IMR-90 (cell line): ENCODE data around the gene CAPZA2. TPM values are rescaled to one million over a fixed set of nuclear protein-coding genes. Genes with fewer than 3 reads are reported as not detected.

ENCODE experiments used
- ATAC-seq: fragments of 200-7000 bp; cut with Tn5 transposase; 2 replicates; pipeline ENCODE4 v1.9.1; 2020; ENCODE audit warnings: low read depth, mild to moderate bottlenecking, moderate library complexity
- BruUV-seq: library from RNA; stranded (reverse); fragments of 400-500 nt; replicated peaks from 2 replicates; lab custom pipeline; 2021; lab: Mats Ljungman, UMichigan
- CTCF ChIA-PET: fragments of 300-600 bp; formaldehyde crosslinking; extraction: SDS; loops from one replicate; lab custom pipeline; 2021; ENCODE audit warnings: antibody characterized with exemption; lab: Yijun Ruan, JAX
- POLR2A ChIA-PET: fragments of 300-600 bp; sonication (Branson Sonifier 250); formaldehyde crosslinking; loops from one replicate; lab custom pipeline; 2022; ENCODE audit warnings: antibody characterized with exemption; ENCODE audit not compliant: unreplicated experiment; lab: Charles Lee
- DNase-seq: peaks from one replicate; pipeline ENCODE4 v3.0.0; 2013
- H2AFZ ChIP-seq: replicated peaks from 2 replicates; pipeline ENCODE3; 2013; ENCODE audit warnings: low read length, mild to moderate bottlenecking; ENCODE audit not compliant: poor library complexity
- H2AK5ac ChIP-seq: 2 replicates; pipeline ENCODE4 v1.6.1; 2013; ENCODE audit warnings: low read depth, low read length, inconsistent platforms
- H2AK9ac ChIP-seq: replicated peaks from 2 replicates; pipeline ENCODE3; 2013; ENCODE audit warnings: mild to moderate bottlenecking, low read depth, low read length, moderate library complexity; ENCODE audit not compliant: poor library complexity
- H2BK120ac ChIP-seq: 2 replicates; pipeline ENCODE4 v1.6.1; 2013; ENCODE audit warnings: low read depth, low read length, inconsistent platforms
- H2BK15ac ChIP-seq: 3 replicates; pipeline ENCODE4 v1.6.1; 2013; ENCODE audit warnings: low read depth, low read length, inconsistent platforms
- H2BK20ac ChIP-seq: 2 replicates; pipeline ENCODE4 v1.6.1; 2013; ENCODE audit warnings: low read depth, mild to moderate bottlenecking, inconsistent platforms, low read length, moderate library complexity
- H2BK5ac ChIP-seq: 2 replicates; pipeline ENCODE4 v1.6.1; 2013; ENCODE audit warnings: mild to moderate bottlenecking, low read depth, low read length, inconsistent platforms; ENCODE audit not compliant: poor library complexity, severe bottlenecking
- H3K14ac ChIP-seq: replicated peaks from 2 replicates; pipeline ENCODE4 v1.6.1; 2013; ENCODE audit warnings: low read depth, low read length, inconsistent platforms
- H3K18ac ChIP-seq: 2 replicates; pipeline ENCODE4 v1.6.1; 2013; ENCODE audit warnings: low read depth, low read length, control low read depth
- H3K23ac ChIP-seq: 2 replicates; pipeline ENCODE4 v1.6.1; 2013; ENCODE audit warnings: low read depth, low read length, inconsistent platforms
- H3K27ac ChIP-seq: 2 replicates; pipeline ENCODE4 v1.5.1; 2013; ENCODE audit warnings: mild to moderate bottlenecking, control low read depth, low read length; ENCODE audit not compliant: insufficient read depth
- H3K27me3 ChIP-seq: 2 replicates; pipeline ENCODE4 v1.6.1; 2013; ENCODE audit warnings: low read length; ENCODE audit not compliant: control insufficient read depth, insufficient read depth
- H3K36me3 ChIP-seq: 2 replicates; pipeline ENCODE4 v1.6.1; 2013; ENCODE audit warnings: low read length, mixed read lengths; ENCODE audit not compliant: control insufficient read depth, insufficient read depth
- H3K4ac ChIP-seq: 2 replicates; pipeline ENCODE4 v1.6.1; 2013; ENCODE audit warnings: low read depth, low read length, inconsistent platforms
- H3K4me1 ChIP-seq: 2 replicates; pipeline ENCODE4 v1.6.1; 2013; ENCODE audit warnings: low read length, mixed read lengths; ENCODE audit not compliant: control insufficient read depth, insufficient read depth
- H3K4me2 ChIP-seq: 2 replicates; pipeline ENCODE4 v1.6.1; 2013; ENCODE audit warnings: low read depth, mild to moderate bottlenecking, control low read depth, low read length, moderate library complexity
- H3K4me3 ChIP-seq: 2 replicates; pipeline ENCODE4 v1.5.1; 2013; ENCODE audit warnings: low read depth, mild to moderate bottlenecking, control low read depth, low read length, moderate library complexity; ENCODE audit not compliant: insufficient read depth
- H3K56ac ChIP-seq: 2 replicates; pipeline ENCODE4 v1.6.1; 2013; ENCODE audit warnings: low read length, inconsistent platforms; ENCODE audit not compliant: insufficient read depth; ENCODE audit errors: extremely low read depth
- H3K79me1 ChIP-seq, 2 experiments: 2 replicates each; pipeline ENCODE4 v1.6.1; 2013; ENCODE audit warnings: low read length in 2 of 2, inconsistent platforms in 1 of 2, low read depth in 1 of 2
- H3K9ac ChIP-seq: 2 replicates; pipeline ENCODE4 v1.6.1; 2013; ENCODE audit warnings: low read depth, low read length, control low read depth
- H3K9me1 ChIP-seq: 2 replicates; pipeline ENCODE4 v1.6.1; 2013; ENCODE audit warnings: low read length, inconsistent platforms; ENCODE audit not compliant: insufficient read depth
- H3K9me3 ChIP-seq: 2 replicates; pipeline ENCODE4 v1.6.1; 2013; ENCODE audit warnings: low read length; ENCODE audit not compliant: control insufficient read depth, insufficient read depth
- H4K20me1 ChIP-seq: 2 replicates; pipeline ENCODE4 v1.6.1; 2013; ENCODE audit warnings: low read length, inconsistent platforms; ENCODE audit not compliant: insufficient read depth
- H4K5ac ChIP-seq: 2 replicates; pipeline ENCODE4 v1.6.1; 2013; ENCODE audit warnings: mild to moderate bottlenecking, low read depth, low read length, control low read depth
- H4K8ac ChIP-seq, 2 experiments: 2 replicates each; pipeline ENCODE4 v1.6.1; 2013; ENCODE audit warnings: low read depth in 2 of 2, low read length in 2 of 2, control low read depth in 1 of 2, inconsistent platforms in 1 of 2
- H4K91ac ChIP-seq: 2 replicates; pipeline ENCODE4 v1.6.1; 2013; ENCODE audit warnings: low read depth, low read length, inconsistent platforms; ENCODE audit not compliant: insufficient read depth
- CHD1 ChIP-seq: IDR thresholded peaks from 2 replicates; pipeline ENCODE4 v1.6.1; 2012; ENCODE audit warnings: low read depth, low read length, improper control_type of control experiment
- CTCF ChIP-seq: conservative IDR thresholded peaks from 2 replicates; pipeline ENCODE4 v1.5.1; 2012; ENCODE audit warnings: mild to moderate bottlenecking, low read depth, low read length, improper control_type of control experiment
- ELK1 ChIP-seq: fragments of 150-350 bp; IDR thresholded peaks from 2 replicates; pipeline ENCODE4 v1.6.1; 2016; ENCODE audit warnings: low read depth, mild to moderate bottlenecking, low read length, moderate library complexity, borderline replicate concordance
- FOS ChIP-seq: fragments of 150-350 bp; IDR thresholded peaks from 2 replicates; pipeline ENCODE4 v1.6.1; 2016; ENCODE audit warnings: low read depth, low read length
- MAFK ChIP-seq: IDR thresholded peaks from 2 replicates; pipeline ENCODE4 v1.6.1; 2012; ENCODE audit warnings: low read depth, low read length, improper control_type of control experiment
- MAZ ChIP-seq: IDR thresholded peaks from 2 replicates; pipeline ENCODE4 v1.6.1; 2012; ENCODE audit warnings: low read depth, mild to moderate bottlenecking, low read length, improper control_type of control experiment, moderate library complexity, borderline replicate concordance
- NFE2L2 ChIP-seq: fragments of 150-350 bp; IDR thresholded peaks from 2 replicates; pipeline ENCODE4 v1.6.1; 2016; ENCODE audit warnings: low read depth, mild to moderate bottlenecking, low read length
- POLR2A ChIP-seq: IDR thresholded peaks from 2 replicates; pipeline ENCODE4 v1.6.1; 2012; ENCODE audit warnings: mild to moderate bottlenecking, low read depth, low read length
- RAD21 ChIP-seq: IDR thresholded peaks from 2 replicates; pipeline ENCODE4 v1.6.1; 2012; ENCODE audit warnings: low read length, improper control_type of control experiment
- RCOR1 ChIP-seq: IDR thresholded peaks from 2 replicates; pipeline ENCODE4 v1.6.1; 2012; ENCODE audit warnings: mild to moderate bottlenecking, low read length, improper control_type of control experiment; ENCODE audit not compliant: insufficient replicate concordance
- RFX5 ChIP-seq: IDR thresholded peaks from 2 replicates; pipeline ENCODE4 v1.8.0; 2012; ENCODE audit warnings: low read depth, mild to moderate bottlenecking, low read length, moderate library complexity
- SMC3 ChIP-seq: fragments of 150-350 bp; IDR thresholded peaks from 2 replicates; pipeline ENCODE4 v1.6.1; 2016; ENCODE audit warnings: low read depth, mild to moderate bottlenecking, antibody characterized with exemption, low read length, moderate library complexity
- USF2 ChIP-seq: fragments of 150-350 bp; IDR thresholded peaks from 2 replicates; pipeline ENCODE4 v1.6.1; 2017; ENCODE audit warnings: mild to moderate bottlenecking, antibody characterized with exemption, low read length, low read depth
- WGBS, 2 experiments: methylation state at CpG; one replicate each; pipeline versions ENCODE4 v1.1.5 to v1.1.7; 2013; ENCODE audit warnings: missing lambda C conversion rate in 2 of 2; ENCODE audit not compliant: insufficient read length in 1 of 2; ENCODE audit errors: extremely low coverage in 2 of 2; 5-methylcytosine and 5-hydroxymethylcytosine counted together
- dilution Hi-C: fragments of 300-500 bp; cut with HindIII; formaldehyde crosslinking; loops from one replicate; pipeline ENCODE4 v1.14.3; 2018; ENCODE audit warnings: low sequenced_read_pairs; ENCODE audit not compliant: unreplicated experiment
- in situ Hi-C: fragments of 300-500 bp; cut with MboI; formaldehyde crosslinking; loops from 3 replicates; pipeline ENCODE4 v1.14.3; 2019; ENCODE audit warnings: low sequenced_read_pairs, inconsistent platforms, mixed read lengths
- intact Hi-C: fragments of 100-400 bp; cut with micrococcal nuclease; formaldehyde crosslinking; loops from 2 replicates; pipeline ENCODE4 v1.10.0; 2022
- polyA plus RNA-seq, 3 experiments: library from polyadenylated mRNA; depleted of rRNA; stranded (reverse); fragments of >200 nt; gene quantifications; 2 replicates each; pipeline ENCODE4 v1.2.3, GENCODE V29; 2012; ENCODE audit warnings: low replicate concordance in 1 of 3
- total RNA-seq: library from RNA; depleted of rRNA; stranded (reverse); fragments of >200 nt; gene quantifications from 2 replicates; pipeline ENCODE4 v1.2.3, GENCODE V29; 2012

Gene CAPZA2
- total and polyA plus RNA-seq, 2 of the 4 experiments (the other 2 are of a cell fraction): 66.6 to 133 TPM

DNA sequence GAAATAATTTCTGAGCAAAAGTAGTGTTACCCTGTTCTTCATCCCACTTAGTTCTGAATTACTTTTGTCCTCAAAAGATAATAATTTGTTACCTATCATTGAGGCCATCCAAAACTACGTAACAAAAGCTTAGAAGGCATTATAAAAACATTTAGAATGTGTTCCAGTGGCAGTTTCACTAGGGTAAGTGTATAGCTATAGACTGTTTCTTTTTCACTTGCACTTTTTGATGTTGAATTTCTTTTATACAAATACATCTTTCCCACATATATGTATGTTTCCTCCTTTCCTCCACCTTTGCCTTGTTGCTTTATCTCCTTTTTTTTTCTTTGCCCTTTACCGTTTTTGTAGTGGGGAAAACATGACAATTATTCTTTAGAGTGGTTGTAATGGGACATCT, 33.5 kb downstream of the CAPZA2 start:
- H3K79me1 ChIP-seq: peaks cover 17 to 31% of the 10 kb centered on the region in 2 experiments; a peak in 3 of 4 replicates
- no peaks in the 10 kb centered on the region for H3K9me3 ChIP-seq
- no peak for ATAC-seq
- BruUV-seq: no TSS peak
- no peaks in the 10 kb centered on the region for H3K27me3 ChIP-seq
- no peak overlapping the region for H3K23ac ChIP-seq
- no peaks in the 10 kb centered on the region for H3K4me1 ChIP-seq
- TF ChIP-seq RFX5: no peak
- TF ChIP-seq MAZ: no peak
- no peak for TF ChIP-seq CHD1
- no peak for TF ChIP-seq POLR2A
- TF ChIP-seq SMC3: no peak
- no peak for TF ChIP-seq MAFK
- TF ChIP-seq NFE2L2: no peak
- TF ChIP-seq CTCF: no peak
- no peak for TF ChIP-seq RCOR1
- no peak for TF ChIP-seq RAD21
- TF ChIP-seq USF2: no peak
- TF ChIP-seq FOS: no peak
- TF ChIP-seq ELK1: no peak
- no peak overlapping the region for H4K91ac ChIP-seq
- H3K36me3 ChIP-seq: peaks cover 7% of the 10 kb centered on the region
- no peak overlapping the region for H3K4me2 ChIP-seq
- no peak overlapping the region for H3K14ac ChIP-seq
- no peak overlapping the region for H2AK5ac ChIP-seq
- no peak overlapping the region for H4K8ac ChIP-seq
- H3K18ac ChIP-seq: no peak overlapping the region
- DNase-seq: no peak
- no peak overlapping the region for H2BK120ac ChIP-seq
- no peaks in the 10 kb centered on the region for H3K9me1 ChIP-seq
- no peak overlapping the region for H2BK5ac ChIP-seq
- H4K5ac ChIP-seq: no peak overlapping the region
- no peak overlapping the region for H2BK20ac ChIP-seq
- no peak overlapping the region for H3K27ac ChIP-seq
- H2BK15ac ChIP-seq: no peak overlapping the region
- ChIA-PET POLR2A (interaction anchor here (0.6 kb wide), 1 partner anchor 298 kb away, joined by 3 read pairs; no protein-coding TSS in a partner anchor), CTCF (interaction anchor here (0.6 kb wide), 1 partner anchor 113 kb away, joined by 8 read pairs; no protein-coding TSS in a partner anchor)
- intact Hi-C loops: no loop called here
- no peak overlapping the region for H3K9ac ChIP-seq
- no peak overlapping the region for H3K4ac ChIP-seq
- H2AK9ac ChIP-seq: no peak overlapping the region
- in situ Hi-C loops: no loop called here
- dilution Hi-C loops: no loop called here
- H2AFZ ChIP-seq: no peak overlapping the region
- 0 out of 2 replicates have a peak, but pooled peaks cover 4% of the 10 kb centered on the region for H4K20me1 ChIP-seq
- no peak overlapping the region for H3K56ac ChIP-seq
- WGBS, 2 experiments: no CpG with 5 or more reads among the region's 2 CpGs
- H3K4me3 ChIP-seq: no peak overlapping the region
